Kidney epithelial cell (primary cell): Measurements from ENCODE around the gene NUDT13. TPM values are rescaled to one million over a fixed set of nuclear protein-coding genes. Genes with fewer than 3 reads are reported as not detected.
A peak's percentile ranks its signal among the peaks of the same experiment; 100 is the strongest.

Source experiments
- DNase-seq: peaks from one replicate; pipeline ENCODE4 v3.0.0-alpha.2; 2010; ENCODE audit warnings: low read depth
- H3K27me3 ChIP-seq: 2 replicates; pipeline ENCODE4 v1.6.0; 2011; ENCODE audit warnings: low read length; ENCODE audit not compliant: control insufficient read depth, insufficient read depth
- H3K36me3 ChIP-seq: 2 replicates; pipeline ENCODE4 v1.5.1; 2011; ENCODE audit warnings: low read length; ENCODE audit not compliant: control insufficient read depth, insufficient read depth
- H3K4me3 ChIP-seq: 2 replicates; pipeline ENCODE4 v1.5.1; 2011; ENCODE audit warnings: low read depth, mild to moderate bottlenecking, control low read depth, low read length
- total RNA-seq: library from RNA; depleted of rRNA; stranded (reverse); fragments of >200 nt; gene quantifications from 2 replicates; pipeline ENCODE4 v1.2.3, GENCODE V29; 2015
- TF ChIP-seq, protein P1 (sequence below): IDR thresholded peaks from 2 replicates; pipeline ENCODE4 v1.5.1; 2011; ENCODE audit warnings: mild to moderate bottlenecking, moderate library complexity, low read length, control low read depth, inconsistent platforms; ENCODE audit not compliant: insufficient read depth, poor library complexity, severe bottlenecking

The NUDT13 gene
- total RNA-seq, 1 donor from 2014 or later: 1.8 TPM

DNA sequence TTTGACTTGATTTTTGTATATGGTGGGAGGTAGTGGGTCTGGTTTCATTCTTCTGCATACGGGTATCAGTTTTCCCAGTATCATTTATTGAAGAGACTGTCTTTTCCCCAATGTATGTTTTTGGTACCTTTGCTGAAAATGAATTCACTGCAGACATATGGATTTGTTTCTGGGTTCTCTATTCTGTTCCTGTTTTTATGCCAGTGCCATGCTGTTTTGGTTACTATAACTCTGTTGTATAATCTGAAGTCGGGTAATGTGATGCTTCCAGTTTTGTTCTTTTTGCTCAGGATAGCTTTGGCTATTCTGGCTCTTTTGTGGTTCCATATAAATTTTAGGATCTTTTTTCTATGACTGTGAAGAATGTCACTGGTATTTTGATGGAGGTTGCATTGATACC lies 56.7 kb downstream of the NUDT13 start:
- no peaks in the 10 kb centered on the region for H3K27me3 ChIP-seq
- H3K4me3 ChIP-seq: peak overlapping the region; percentile 95
- no peaks in the 10 kb centered on the region for H3K36me3 ChIP-seq
- TF ChIP-seq, protein P1, sequence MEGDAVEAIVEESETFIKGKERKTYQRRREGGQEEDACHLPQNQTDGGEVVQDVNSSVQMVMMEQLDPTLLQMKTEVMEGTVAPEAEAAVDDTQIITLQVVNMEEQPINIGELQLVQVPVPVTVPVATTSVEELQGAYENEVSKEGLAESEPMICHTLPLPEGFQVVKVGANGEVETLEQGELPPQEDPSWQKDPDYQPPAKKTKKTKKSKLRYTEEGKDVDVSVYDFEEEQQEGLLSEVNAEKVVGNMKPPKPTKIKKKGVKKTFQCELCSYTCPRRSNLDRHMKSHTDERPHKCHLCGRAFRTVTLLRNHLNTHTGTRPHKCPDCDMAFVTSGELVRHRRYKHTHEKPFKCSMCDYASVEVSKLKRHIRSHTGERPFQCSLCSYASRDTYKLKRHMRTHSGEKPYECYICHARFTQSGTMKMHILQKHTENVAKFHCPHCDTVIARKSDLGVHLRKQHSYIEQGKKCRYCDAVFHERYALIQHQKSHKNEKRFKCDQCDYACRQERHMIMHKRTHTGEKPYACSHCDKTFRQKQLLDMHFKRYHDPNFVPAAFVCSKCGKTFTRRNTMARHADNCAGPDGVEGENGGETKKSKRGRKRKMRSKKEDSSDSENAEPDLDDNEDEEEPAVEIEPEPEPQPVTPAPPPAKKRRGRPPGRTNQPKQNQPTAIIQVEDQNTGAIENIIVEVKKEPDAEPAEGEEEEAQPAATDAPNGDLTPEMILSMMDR: no peak
- DNase-seq: no peak

DNA sequence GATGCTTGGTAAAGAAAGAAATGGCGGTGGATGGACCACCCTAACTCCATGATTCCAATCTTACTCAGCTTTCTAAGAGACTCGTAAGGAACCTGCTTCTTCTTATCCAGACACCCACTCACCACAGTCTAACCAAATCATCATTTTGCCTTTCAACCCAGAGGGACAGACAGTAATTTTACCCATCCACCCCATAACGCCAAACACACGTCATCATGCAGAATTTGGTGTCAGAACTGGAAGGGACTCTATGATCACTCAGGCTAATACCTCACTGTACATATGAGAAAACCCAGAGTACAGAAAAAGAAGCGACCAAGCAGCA lies 57.2 kb downstream of the NUDT13 start:
- TF ChIP-seq, protein P1: no peak
- DNase-seq: no peak
- Histone ChIP-seq H3K4me3 (peak overlapping the region; percentile 95), H3K36me3 (no peaks in the 10 kb centered on the region), H3K27me3 (no peaks in the 10 kb centered on the region)

DNA sequence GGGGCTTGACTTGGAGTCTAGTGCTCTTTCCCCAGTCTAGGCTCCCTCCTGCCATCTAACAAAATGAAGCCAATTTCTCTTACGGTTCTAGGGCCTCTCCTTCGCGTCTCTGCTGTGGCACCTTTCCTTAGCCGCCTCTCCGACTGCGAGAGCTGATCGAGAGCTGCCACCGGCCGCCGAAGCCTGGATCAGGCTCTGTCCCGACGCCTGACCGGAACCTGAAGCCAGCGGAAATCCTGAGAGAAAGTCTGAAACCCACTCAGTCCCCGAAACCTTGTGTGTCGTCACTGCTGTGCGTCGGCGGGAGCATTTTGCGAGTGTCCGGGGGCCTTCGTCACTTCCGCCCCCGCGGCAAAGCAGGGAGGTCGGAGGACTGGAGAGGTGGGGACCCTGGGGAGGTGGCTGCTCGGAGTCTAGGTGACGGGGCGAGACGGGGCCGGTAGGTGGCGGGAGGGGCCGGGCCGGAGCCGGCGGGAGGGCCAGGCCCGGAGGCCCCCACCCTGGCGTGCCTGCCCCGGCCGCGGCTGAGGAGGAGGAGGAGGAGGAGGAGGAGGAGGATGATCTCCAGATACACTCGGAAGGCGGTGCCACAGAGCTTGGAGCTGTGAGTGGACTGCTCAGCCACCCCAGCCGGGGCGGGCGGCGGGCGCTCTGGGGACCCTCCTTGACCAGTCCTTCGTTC lies 57.7 kb downstream of the NUDT13 start, which contains the start of the genes ECD and FAM149B1:
Gene ECD, minus strand, starts transcription at position 226 of the 682 bp plus-strand sequence. CDS start 4,071 bp downstream, outside the sequence.
Gene FAM149B1, plus strand, starts transcription at position 337 of the 682 bp plus-strand sequence. Its CDS starts 221 bp downstream, at position 558.
- Histone ChIP-seq H3K36me3 (no peaks in the 10 kb centered on the region), H3K4me3 (peak within 1 kb of the TSS; percentile 95), H3K27me3 (no peaks in the 10 kb centered on the region)
- TF ChIP-seq, protein P1: no peak
- peak; percentile 80 for DNase-seq

DNA sequence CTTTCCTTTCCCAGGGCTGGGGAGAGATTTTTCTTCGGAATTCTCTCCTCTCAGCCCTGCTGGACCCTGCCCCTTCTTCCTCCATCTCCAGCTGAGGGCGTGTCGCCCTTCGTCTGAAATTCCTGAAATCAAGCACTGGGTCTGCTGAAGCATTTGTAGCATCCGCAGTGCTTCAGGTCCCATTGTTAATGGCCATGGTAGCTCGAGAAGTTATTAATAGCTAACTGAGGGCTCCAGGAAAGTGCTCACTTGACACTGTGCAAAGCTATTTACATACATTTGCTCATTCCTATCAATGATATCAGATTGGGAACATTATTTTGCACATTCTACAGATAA lies 58.2 kb downstream of the NUDT13 start:
- Histone ChIP-seq H3K4me3 (peak overlapping the region; percentile 95), H3K36me3 (no peaks in the 10 kb centered on the region), H3K27me3 (no peaks in the 10 kb centered on the region)
- DNase-seq: no peak
- TF ChIP-seq, protein P1: no peak

DNA sequence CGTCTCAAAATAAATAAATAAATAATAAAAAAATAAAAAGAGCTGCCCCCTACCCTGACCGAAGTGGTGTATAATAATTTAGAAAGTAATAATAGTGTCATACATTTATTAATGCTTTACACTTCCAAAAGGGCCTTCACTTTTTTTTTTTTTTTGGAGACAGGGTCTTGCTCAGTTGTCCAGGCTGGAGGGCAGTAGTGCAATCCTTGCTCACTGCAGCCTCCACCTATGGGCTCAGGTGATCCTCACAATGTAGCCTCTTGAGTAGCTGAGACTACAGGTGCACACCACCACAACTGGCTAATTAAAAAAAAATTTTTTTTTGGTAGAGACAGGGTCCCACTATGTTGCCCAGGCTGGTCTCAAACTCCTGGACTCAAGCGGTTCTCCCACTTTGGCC lies 59.1 kb downstream of the NUDT13 start:
- Histone ChIP-seq H3K36me3 (no peaks in the 10 kb centered on the region), H3K4me3 (no peak overlapping the region), H3K27me3 (no peaks in the 10 kb centered on the region)
- no peak for DNase-seq
- TF ChIP-seq, protein P1: no peak

DNA sequence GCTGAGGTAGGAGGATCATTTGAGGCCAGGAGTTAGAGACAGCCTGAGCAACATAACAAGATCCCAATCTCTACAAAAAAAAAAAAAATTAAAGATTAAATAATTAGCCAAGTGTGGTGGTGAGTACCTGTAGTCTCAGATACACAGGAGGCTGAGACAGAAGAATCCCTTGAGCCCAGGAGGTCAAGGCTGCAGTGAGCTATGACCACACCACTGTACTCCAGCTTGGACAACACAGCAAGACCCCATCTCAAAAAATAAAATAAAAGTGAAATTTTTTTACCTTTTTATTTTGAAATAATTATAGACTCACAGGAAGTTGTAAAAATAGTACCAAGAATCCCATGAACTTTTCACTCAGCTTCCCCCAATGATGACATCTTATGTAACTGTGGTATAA lies 62.6 kb downstream of the NUDT13 start:
- Histone ChIP-seq H3K27me3 (no peaks in the 10 kb centered on the region), H3K4me3 (no peak overlapping the region), H3K36me3 (peaks cover 1% of the 10 kb centered on the region)
- no peak for DNase-seq
- TF ChIP-seq, protein P1: no peak
